ENCODE data around the gene TMEM72. TPM values are rescaled to one million over a fixed set of nuclear protein-coding genes. Genes with fewer than 3 reads are reported as not detected.
A peak's percentile ranks its signal among the peaks of the same experiment; 100 is the strongest.

TMEM72 gene
- total RNA-seq, 1 donor from 2014 or later, result not detected

DNA sequence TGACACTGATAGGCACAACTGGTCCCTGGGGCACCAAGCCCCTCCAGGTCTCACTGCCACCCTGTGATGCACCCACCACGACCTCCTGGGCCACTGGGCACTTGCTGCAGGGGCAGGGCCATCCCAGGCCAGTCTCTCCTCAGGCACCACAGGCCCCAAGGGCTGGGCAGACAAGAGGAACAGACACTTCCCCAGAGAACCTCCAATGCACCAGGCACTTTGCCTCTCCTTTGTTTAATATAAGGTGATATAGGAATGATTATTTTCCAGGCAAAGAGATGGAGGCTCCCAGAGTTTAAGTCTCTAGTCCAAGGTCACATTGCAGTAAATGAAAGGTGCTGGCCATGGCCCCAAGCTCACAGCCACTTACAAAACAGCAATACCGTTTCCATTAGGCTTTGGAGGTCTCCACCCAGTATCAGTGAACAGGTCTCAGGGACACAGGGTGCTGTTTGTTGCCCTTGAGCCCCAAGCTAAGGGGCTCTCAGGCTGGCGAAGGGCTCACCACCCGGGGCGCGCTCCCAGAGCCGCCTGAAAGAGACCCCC lies 63.0 kb downstream of the TMEM72 start:
- Histone ChIP-seq H3K79me2 (ENCODE audit: low read depth) (no peaks in the 10 kb centered on the region), H3K4me3 (peak overlapping the region; percentile 50), H3K27ac (no peak overlapping the region), H3K9me3 (ENCODE audit: low read depth) (no peaks in the 10 kb centered on the region), H4K20me1 (ENCODE audit: low read depth) (no peaks in the 10 kb centered on the region), H3K4me1 (peaks cover 25% of the 10 kb centered on the region), H2AFZ (replicated peaks) (peak overlapping the region; percentile 91), H3K4me2 (peak overlapping the region; percentile 86), H3K9ac (no peak overlapping the region), H3F3A (ENCODE audit: low read depth) (no peaks in the 10 kb centered on the region), H3K36me3 (no peaks in the 10 kb centered on the region), H3K27me3 (peaks cover 23% of the 10 kb centered on the region)
- Mint-ChIP-seq H3K4me3 (no peak overlapping the region), H3K27me3 (ENCODE audit: insufficient read depth, low read depth) (peaks cover 12% of the 10 kb centered on the region), H3K27ac (no peak overlapping the region), H3K36me3 (peaks cover 11% of the 10 kb centered on the region), H3K9me3 (no peaks in the 10 kb centered on the region), H3K4me1 (peaks cover 29% of the 10 kb centered on the region)
- no peak for DNase-seq (ENCODE audit: low spot score)
- TF ChIP-seq EZH2phosphoT487 (IDR thresholded peaks at IDR 0.05), result no peak
- no peak for TF ChIP-seq EZH2 (IDR thresholded peaks at IDR 0.05)
- TF ChIP-seq CTCF (IDR thresholded peaks at IDR 0.05), result no peak

DNA sequence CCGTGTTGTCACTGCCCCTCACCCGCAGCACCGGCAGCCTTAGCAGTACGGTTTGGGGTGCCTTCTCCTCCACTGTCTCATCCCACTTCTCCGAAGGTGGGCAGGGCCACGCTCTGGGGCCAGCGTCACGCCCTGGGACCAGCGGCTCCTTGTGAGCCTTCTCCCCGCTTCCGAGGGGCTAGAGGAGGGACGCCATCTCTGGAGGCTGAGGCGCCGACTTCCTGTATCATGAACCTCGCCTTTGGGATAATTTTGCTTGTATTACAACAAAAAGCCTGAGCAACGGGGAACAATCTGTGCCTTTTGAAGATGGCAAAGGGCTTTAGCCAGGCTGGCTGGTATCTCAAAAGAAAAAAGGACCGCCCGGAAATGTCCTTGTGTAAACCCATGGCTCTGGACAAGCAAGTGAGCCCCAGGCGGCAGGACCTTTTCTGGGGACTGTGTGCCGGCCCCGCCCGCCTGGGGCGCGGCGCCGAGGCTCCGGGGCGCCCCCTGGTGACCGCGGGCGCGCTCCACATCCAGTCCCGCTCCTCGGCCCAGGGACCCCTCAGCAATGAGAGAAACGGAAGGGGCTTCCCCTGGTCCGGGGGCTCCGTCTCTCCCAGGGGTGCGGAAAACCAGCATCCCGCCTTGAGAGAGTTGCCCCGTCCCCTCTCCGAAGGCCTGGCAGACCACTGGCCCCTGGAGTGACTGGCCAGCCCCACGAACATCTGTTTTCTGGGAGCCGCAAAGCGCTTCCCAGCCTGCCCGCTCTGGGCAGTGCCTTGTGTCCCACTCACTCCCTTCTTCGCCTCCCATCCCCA lies 63.7 kb downstream of the TMEM72 start:
- H3F3A ChIP-seq (ENCODE audit: low read depth), result no peaks in the 10 kb centered on the region
- peak overlapping the region; percentile 91 for H2AFZ ChIP-seq (replicated peaks)
- no peaks in the 10 kb centered on the region for H3K36me3 ChIP-seq
- no peaks in the 10 kb centered on the region for H4K20me1 ChIP-seq (ENCODE audit: low read depth)
- no peak overlapping the region for H3K9ac ChIP-seq
- peak; percentile 79 for DNase-seq (ENCODE audit: low spot score)
- no peaks in the 10 kb centered on the region for H3K9me3 ChIP-seq (ENCODE audit: low read depth)
- Mint-ChIP-seq H3K27me3 (ENCODE audit: insufficient read depth, low read depth) (peaks cover 12% of the 10 kb centered on the region), H3K9me3 (no peaks in the 10 kb centered on the region), H3K36me3 (peaks cover 11% of the 10 kb centered on the region), H3K27ac (no peak overlapping the region), H3K4me3 (no peak overlapping the region), H3K4me1 (peaks cover 34% of the 10 kb centered on the region)
- peaks cover 31% of the 10 kb centered on the region for H3K4me1 ChIP-seq
- peaks cover 23% of the 10 kb centered on the region for H3K27me3 ChIP-seq
- peak overlapping the region; percentile 50 for H3K4me3 ChIP-seq
- no peak overlapping the region for H3K27ac ChIP-seq
- H3K4me2 ChIP-seq, result peak overlapping the region; percentile 86
- TF ChIP-seq EZH2 (IDR thresholded peaks at IDR 0.05) (peak; percentile 52), CTCF (IDR thresholded peaks at IDR 0.05) (peak; percentile 93), EZH2phosphoT487 (IDR thresholded peaks at IDR 0.05) (no peak)
- no peaks in the 10 kb centered on the region for H3K79me2 ChIP-seq (ENCODE audit: low read depth)

- no peak overlapping the region for H2AFZ ChIP-seq (replicated peaks)
Measured at GRCh38 chr10:44975431-44976331, 64.5 kb downstream of the TMEM72 start.

More at GRCh38 chr10:44975431-44976331, 64.5 kb downstream of the TMEM72 start:
- Mint-ChIP-seq H3K36me3 (peaks cover 9% of the 10 kb centered on the region), H3K27me3 (ENCODE audit: insufficient read depth, low read depth) (peaks cover 12% of the 10 kb centered on the region), H3K4me3 (no peak overlapping the region), H3K9me3 (no peaks in the 10 kb centered on the region), H3K27ac (no peak overlapping the region), H3K4me1 (peaks cover 43% of the 10 kb centered on the region)
- Histone ChIP-seq H3K36me3 (no peaks in the 10 kb centered on the region), H3K27me3 (peaks cover 23% of the 10 kb centered on the region), H3K27ac (no peak overlapping the region), H3K4me1 (peaks cover 40% of the 10 kb centered on the region), H3K79me2 (ENCODE audit: low read depth) (no peaks in the 10 kb centered on the region), H4K20me1 (ENCODE audit: low read depth) (no peaks in the 10 kb centered on the region), H3K4me3 (peak overlapping the region; percentile 50), H3K4me2 (peak overlapping the region; percentile 86), H3F3A (ENCODE audit: low read depth) (no peaks in the 10 kb centered on the region), H3K9ac (no peak overlapping the region), H3K9me3 (ENCODE audit: low read depth) (no peaks in the 10 kb centered on the region)
- peak; percentile 42 for DNase-seq (ENCODE audit: low spot score)
- TF ChIP-seq EZH2phosphoT487 (IDR thresholded peaks at IDR 0.05), result no peak
- TF ChIP-seq EZH2 (IDR thresholded peaks at IDR 0.05), result no peak
- no peak for TF ChIP-seq CTCF (IDR thresholded peaks at IDR 0.05)
